Measurements from ENCODE around the gene NKX1-2. TPM values are rescaled to one million over a fixed set of nuclear protein-coding genes. Genes with fewer than 3 reads are reported as not detected.
A peak's percentile ranks its signal among the peaks of the same experiment; 100 is the strongest.

The NKX1-2 gene
- total RNA-seq, 4 donors from 2014 or later, result not detected

DNA sequence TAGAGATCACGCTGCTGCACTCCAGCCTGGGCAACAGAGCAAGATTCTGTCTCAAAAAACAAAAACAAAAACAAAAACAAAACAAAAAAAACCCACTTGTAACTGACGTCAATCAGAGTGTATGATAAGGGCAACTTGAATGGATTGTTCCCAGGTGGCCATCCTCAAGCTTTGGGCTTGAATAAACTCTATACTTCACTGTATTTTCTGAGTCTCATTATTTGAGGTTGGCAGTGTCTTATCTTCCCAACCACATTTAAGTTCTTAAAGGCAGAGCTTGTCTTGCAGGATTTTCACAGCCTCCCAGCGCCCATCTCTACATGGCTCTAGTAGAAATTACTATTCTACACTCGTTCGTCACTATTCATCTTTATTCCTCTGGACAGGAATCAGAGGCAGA is 26.0 kb downstream of the NKX1-2 start:
- Histone ChIP-seq H3K4me1 (peaks cover 0 to 15% (median 5%) of the 10 kb centered on the region in 4 donors), H3K4me3 (no peak overlapping the region), H3K27me3 (peaks cover 19% of the 10 kb centered on the region), H3K36me3 (no peaks in the 10 kb centered on the region), H3K9me3 (no peaks in the 10 kb centered on the region), H3K27ac (no peak overlapping the region)
- WGBS, 2 donors (ENCODE audit: low coverage in 1 of 2), result 80 to 91% methylated on average over 3 to 5 of the region's 5 CpGs
- in situ Hi-C loops (cut with MboI; ENCODE audit: low pct_ligation_motif_present in 1 of 4, low pct_unique_long_range_greater_than_20kb in 1 of 4, low sequenced_read_pairs in 3 of 4), result no loop called here
- TF ChIP-seq POLR2A (IDR thresholded peaks at IDR 0.05), result no peak
- no peak for TF ChIP-seq EP300 (IDR thresholded peaks at IDR 0.05; ENCODE audit: low read depth)
- TF ChIP-seq CTCF (IDR thresholded peaks at IDR 0.05), result no peak
- TF ChIP-seq POLR2AphosphoS5 (IDR thresholded peaks at IDR 0.05), result no peak
- no peak for DNase-seq
- intact Hi-C loops (cut with DNase I; ENCODE audit: low total_unique reads), result no loop called here

GRCh38 chr10:124422742-124423141 is 27.1 kb downstream of the NKX1-2 start:
- peaks cover 16% of the 10 kb centered on the region for H3K27me3 ChIP-seq
- DNase-seq, result no peak
- H3K27ac ChIP-seq, result no peak overlapping the region
- no peaks in the 10 kb centered on the region for H3K36me3 ChIP-seq
- intact Hi-C loops (cut with DNase I; ENCODE audit: low total_unique reads), result no loop called here
- H3K4me3 ChIP-seq, result no peak overlapping the region
- WGBS, 2 donors (ENCODE audit: low coverage in 1 of 2), result 71 to 79% methylated on average over 5 to 12 of the region's 12 CpGs
- no peaks in the 10 kb centered on the region for H3K9me3 ChIP-seq
- in situ Hi-C loops (cut with MboI; ENCODE audit: low pct_ligation_motif_present in 1 of 4, low pct_unique_long_range_greater_than_20kb in 1 of 4, low sequenced_read_pairs in 3 of 4), result no loop called here
- H3K4me1 ChIP-seq, result peaks cover 0 to 19% (median 7%) of the 10 kb centered on the region in 4 donors
- TF ChIP-seq POLR2A (IDR thresholded peaks at IDR 0.05), result no peak
- TF ChIP-seq POLR2AphosphoS5 (IDR thresholded peaks at IDR 0.05), result no peak
- no peak for TF ChIP-seq CTCF (IDR thresholded peaks at IDR 0.05)
- no peak for TF ChIP-seq EP300 (IDR thresholded peaks at IDR 0.05; ENCODE audit: low read depth)

- DNase-seq, result no peak
- 30 to 32% methylated on average over 1 of the region's 1 CpG for WGBS, 2 donors (ENCODE audit: low coverage in 1 of 2)
- Histone ChIP-seq H3K4me3 (no peak overlapping the region), H3K4me1 (peaks cover 0 to 37% (median 25%) of the 10 kb centered on the region in 4 donors), H3K27me3 (peaks cover 8% of the 10 kb centered on the region), H3K27ac (peak overlapping the region in 1 of 4 donors; percentile 43), H3K9me3 (no peaks in the 10 kb centered on the region), H3K36me3 (no peaks in the 10 kb centered on the region)
- intact Hi-C loops (cut with DNase I; ENCODE audit: low total_unique reads) (no loop called here), in situ Hi-C loops (cut with MboI; ENCODE audit: low pct_ligation_motif_present in 1 of 4, low pct_unique_long_range_greater_than_20kb in 1 of 4, low sequenced_read_pairs in 3 of 4) (no loop called here)
- TF ChIP-seq CTCF (IDR thresholded peaks at IDR 0.05) (no peak), POLR2AphosphoS5 (IDR thresholded peaks at IDR 0.05) (no peak), POLR2A (IDR thresholded peaks at IDR 0.05) (no peak), EP300 (IDR thresholded peaks at IDR 0.05; ENCODE audit: low read depth) (no peak)
Measured at GRCh38 chr10:124420254-124420653, 29.6 kb downstream of the NKX1-2 start.

GRCh38 chr10:124419635-124420034 is 30.2 kb downstream of the NKX1-2 start:
- H3K27ac ChIP-seq, result no peak overlapping the region
- H3K4me3 ChIP-seq, result no peak overlapping the region
- DNase-seq, result no peak
- intact Hi-C loops (cut with DNase I; ENCODE audit: low total_unique reads), result no loop called here
- H3K4me1 ChIP-seq, result peaks cover 0 to 40% (median 26%) of the 10 kb centered on the region in 4 donors
- TF ChIP-seq POLR2AphosphoS5 (IDR thresholded peaks at IDR 0.05), result no peak
- TF ChIP-seq EP300 (IDR thresholded peaks at IDR 0.05; ENCODE audit: low read depth), result no peak
- no peak for TF ChIP-seq CTCF (IDR thresholded peaks at IDR 0.05)
- no peak for TF ChIP-seq POLR2A (IDR thresholded peaks at IDR 0.05)
- H3K27me3 ChIP-seq, result peaks cover 8% of the 10 kb centered on the region
- H3K9me3 ChIP-seq, result no peaks in the 10 kb centered on the region
- in situ Hi-C loops (cut with MboI; ENCODE audit: low pct_ligation_motif_present in 1 of 4, low pct_unique_long_range_greater_than_20kb in 1 of 4, low sequenced_read_pairs in 3 of 4), result no loop called here
- H3K36me3 ChIP-seq, result no peaks in the 10 kb centered on the region
- WGBS, 2 donors (ENCODE audit: low coverage in 1 of 2), result 93 to 100% methylated on average over 1 to 10 of the region's 10 CpGs

Measured in transverse colon (tissue), 4 donors.